ENCODE results near the gene STXBP6. TPM values are rescaled to one million over a fixed set of nuclear protein-coding genes. Genes with fewer than 3 reads are reported as not detected.

The STXBP6 gene
- total RNA-seq, 1 experiment from 2014 or later, result not detected

DNA sequence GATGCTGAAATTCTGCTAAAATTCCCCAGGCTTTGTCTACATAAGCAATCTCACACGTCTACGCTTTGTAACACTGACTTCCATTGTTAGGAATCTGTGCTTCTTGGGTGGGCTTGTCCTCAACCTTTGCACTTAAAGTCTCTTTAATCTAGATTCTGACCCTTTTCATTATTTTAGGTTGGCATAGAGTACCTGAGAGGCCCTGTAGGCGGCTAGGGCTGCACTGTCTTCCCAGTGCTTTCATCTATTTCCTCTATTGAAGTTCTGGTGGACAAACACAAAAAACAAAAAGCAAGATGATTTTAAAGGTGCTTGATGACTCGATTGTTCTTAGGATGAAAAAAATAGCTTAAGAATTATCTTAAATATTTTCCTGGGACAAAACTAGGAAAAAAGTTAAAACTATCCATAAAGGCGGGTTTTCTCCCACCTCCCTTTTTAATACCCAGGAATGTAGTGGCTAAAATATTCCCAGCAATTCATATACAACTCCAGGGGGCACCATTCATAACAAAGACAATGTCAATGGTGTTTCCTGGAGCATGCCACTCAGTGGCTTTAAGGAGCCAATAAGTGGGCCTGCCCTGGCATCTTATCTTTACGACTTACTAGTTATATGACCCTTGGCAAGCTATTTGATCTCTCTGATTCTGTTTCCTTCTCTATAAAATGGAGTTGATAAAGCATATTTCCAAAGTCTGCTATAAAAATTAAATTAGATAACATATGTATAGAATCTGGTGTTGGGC lies 197.5 kb downstream of the STXBP6 start:
- no peaks in the 10 kb centered on the region for H3K9me3 ChIP-seq (ENCODE audit: control insufficient read depth, insufficient read depth, low read depth, low read length)
- H3K27ac ChIP-seq (ENCODE audit: low read length), result no peak overlapping the region
- BruUV-seq (replicated peaks), result no TSS peak
- no peak overlapping the region for H3K4me3 ChIP-seq (ENCODE audit: low read depth in 2 of 2, low read length in 2 of 2)
- intact Hi-C loops (cut with micrococcal nuclease; ENCODE audit: unreplicated experiment), result no loop called here
- no peak for TF ChIP-seq SIN3A (IDR thresholded peaks at IDR 0.05; ENCODE audit: borderline replicate concordance, insufficient read depth, low read depth, low read length)
- H3K36me3 ChIP-seq (ENCODE audit: control insufficient read depth, insufficient read depth, low read length), result no peaks in the 10 kb centered on the region
- ChIA-PET CTCF (no interaction called here), POLR2A (no interaction called here)
- H3K27me3 ChIP-seq (ENCODE audit: control insufficient read depth, insufficient read depth, low read length), result no peaks in the 10 kb centered on the region
- in situ Hi-C loops (cut with HindIII; ENCODE audit: low pct_unique_long_range_greater_than_20kb, low sequenced_read_pairs), result no loop called here
- H3K4me1 ChIP-seq (ENCODE audit: control insufficient read depth, insufficient read depth, low read length), result no peaks in the 10 kb centered on the region
- ATAC-seq, result no peak
- DNase-seq (ENCODE audit: low read depth, low spot score), result no peak

DNA sequence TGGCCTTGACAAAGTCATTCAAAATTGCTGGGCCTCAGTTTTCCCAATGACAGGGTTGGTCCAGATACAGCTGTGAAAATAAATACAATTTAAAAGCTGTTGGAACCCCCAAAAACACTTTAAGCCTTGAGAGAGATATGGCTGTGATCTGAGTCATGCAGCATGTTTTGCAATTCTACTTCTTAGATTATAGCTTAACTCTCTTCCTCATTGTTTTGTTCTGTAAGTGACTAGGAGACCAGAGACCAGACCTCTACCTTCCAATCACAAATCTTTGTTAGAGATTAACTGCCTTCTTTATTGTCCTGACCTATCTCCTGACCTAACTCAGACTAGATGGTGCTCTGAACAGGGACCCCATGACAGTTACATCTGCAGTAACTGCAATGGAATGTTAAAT lies 198.1 kb downstream of the STXBP6 start:
- no TSS peak for BruUV-seq (replicated peaks)
- H3K27me3 ChIP-seq (ENCODE audit: control insufficient read depth, insufficient read depth, low read length), result no peaks in the 10 kb centered on the region
- no peak overlapping the region for H3K27ac ChIP-seq (ENCODE audit: low read length)
- POLR2A ChIA-PET, result no interaction called here
- H3K9me3 ChIP-seq (ENCODE audit: control insufficient read depth, insufficient read depth, low read depth, low read length), result no peaks in the 10 kb centered on the region
- CTCF ChIA-PET, result no interaction called here
- H3K4me1 ChIP-seq (ENCODE audit: control insufficient read depth, insufficient read depth, low read length), result no peaks in the 10 kb centered on the region
- intact Hi-C loops (cut with micrococcal nuclease; ENCODE audit: unreplicated experiment), result no loop called here
- H3K4me3 ChIP-seq (ENCODE audit: low read depth in 2 of 2, low read length in 2 of 2), result no peak overlapping the region
- no peak for DNase-seq (ENCODE audit: low read depth, low spot score)
- no peaks in the 10 kb centered on the region for H3K36me3 ChIP-seq (ENCODE audit: control insufficient read depth, insufficient read depth, low read length)
- TF ChIP-seq TCF7L2 (IDR thresholded peaks at IDR 0.05; ENCODE audit: low read depth, low read length) (no peak), SIN3A (IDR thresholded peaks at IDR 0.05; ENCODE audit: borderline replicate concordance, insufficient read depth, low read depth, low read length) (no peak), CTCF (IDR thresholded peaks at IDR 0.05) (no peak), POLR2AphosphoS5 (IDR thresholded peaks at IDR 0.05; ENCODE audit: low read depth, low read length) (no peak)
- in situ Hi-C loops (cut with HindIII; ENCODE audit: low pct_unique_long_range_greater_than_20kb, low sequenced_read_pairs), result no loop called here
- no peak for ATAC-seq

GRCh38 chr14:24851406-24851805 lies 198.5 kb downstream of the STXBP6 start:
- Histone ChIP-seq H3K27ac (ENCODE audit: low read length) (no peak overlapping the region), H3K9me3 (ENCODE audit: control insufficient read depth, insufficient read depth, low read depth, low read length) (no peaks in the 10 kb centered on the region), H3K4me3 (ENCODE audit: low read depth in 2 of 2, low read length in 2 of 2) (no peak overlapping the region), H3K27me3 (ENCODE audit: control insufficient read depth, insufficient read depth, low read length) (no peaks in the 10 kb centered on the region), H3K36me3 (ENCODE audit: control insufficient read depth, insufficient read depth, low read length) (no peaks in the 10 kb centered on the region), H3K4me1 (ENCODE audit: control insufficient read depth, insufficient read depth, low read length) (no peaks in the 10 kb centered on the region)
- CTCF ChIA-PET, result no interaction called here
- BruUV-seq (replicated peaks), result no TSS peak
- TF ChIP-seq POLR2AphosphoS5 (IDR thresholded peaks at IDR 0.05; ENCODE audit: low read depth, low read length) (no peak), CTCF (IDR thresholded peaks at IDR 0.05) (no peak), TCF7L2 (IDR thresholded peaks at IDR 0.05; ENCODE audit: low read depth, low read length) (no peak), SIN3A (IDR thresholded peaks at IDR 0.05; ENCODE audit: borderline replicate concordance, insufficient read depth, low read depth, low read length) (no peak), REST (IDR thresholded peaks at IDR 0.05; ENCODE audit: insufficient read depth in 1 of 2, low read depth in 2 of 2, low read length in 1 of 2) (no peak)
- POLR2A ChIA-PET, result no interaction called here
- DNase-seq (ENCODE audit: low read depth, low spot score) (no peak), ATAC-seq (no peak)
- intact Hi-C loops (cut with micrococcal nuclease; ENCODE audit: unreplicated experiment), result no loop called here
- in situ Hi-C loops (cut with HindIII; ENCODE audit: low pct_unique_long_range_greater_than_20kb, low sequenced_read_pairs), result no loop called here
